Activated CD4-positive, CD25-positive, alpha-beta regulatory T cell treated with anti-CD3 and anti-CD28 coated beads, Interleukin-2, amount 50 U/mL, for 72 hours (primary cell): Measurements from ENCODE around the gene HMGN3.

Source experiments
- DNase-seq: peaks from one replicate; pipeline ENCODE4 v3.0.0; 2021

HMGN3 gene

GRCh38 chr6:79232696-79233462 is 1.6 kb downstream of the HMGN3 start:
- DNase-seq = no peak

GRCh38 chr6:79231666-79232065 is 2.8 kb downstream of the HMGN3 start:
- no peak for DNase-seq

- DNase-seq = no peak
Measured at GRCh38 chr6:79231101-79231500, 3.4 kb downstream of the HMGN3 start.

GRCh38 chr6:79230149-79230548 is 4.3 kb downstream of the HMGN3 start:
- DNase-seq = no peak

GRCh38 chr6:79227445-79227844 is 7.0 kb downstream of the HMGN3 start:
- no peak for DNase-seq

GRCh38 chr6:79226660-79227059 is 7.8 kb downstream of the HMGN3 start:
- DNase-seq = no peak

GRCh38 chr6:79225717-79226599 is 8.5 kb downstream of the HMGN3 start:
- DNase-seq = no peak

- no peak for DNase-seq
Measured at GRCh38 chr6:79223611-79224404, 10.7 kb downstream of the HMGN3 start.

- DNase-seq = no peak
Measured at GRCh38 chr6:79215213-79215824, 19.2 kb downstream of the HMGN3 start.

- DNase-seq = no peak
Measured at GRCh38 chr6:79212859-79213258, 21.6 kb downstream of the HMGN3 start.

GRCh38 chr6:79208816-79209215 is 25.7 kb downstream of the HMGN3 start:
- DNase-seq = no peak

- no peak for DNase-seq
Measured at GRCh38 chr6:79203753-79204253, 30.7 kb downstream of the HMGN3 start.

GRCh38 chr6:79202556-79202955 is 31.9 kb downstream of the HMGN3 start:
- DNase-seq = no peak

GRCh38 chr6:79201983-79202382 is 32.5 kb downstream of the HMGN3 start:
- DNase-seq = no peak

GRCh38 chr6:79201143-79201542 is 33.3 kb downstream of the HMGN3 start:
- DNase-seq = no peak

- no peak for DNase-seq
Measured at GRCh38 chr6:79196912-79197311, 37.6 kb downstream of the HMGN3 start.

- DNase-seq = no peak
Measured at GRCh38 chr6:79193971-79194370, 40.5 kb downstream of the HMGN3 start.

- no peak for DNase-seq
Measured at GRCh38 chr6:79189760-79190350, 44.6 kb downstream of the HMGN3 start.

- DNase-seq = no peak
Measured at GRCh38 chr6:79188885-79189480, 45.5 kb downstream of the HMGN3 start.

- no peak for DNase-seq
Measured at GRCh38 chr6:79188107-79188506, 46.4 kb downstream of the HMGN3 start.

GRCh38 chr6:79186564-79186963 is 47.9 kb downstream of the HMGN3 start:
- DNase-seq = no peak

GRCh38 chr6:79184641-79185040 is 49.8 kb downstream of the HMGN3 start:
- no peak for DNase-seq
